Adipose tissue (tissue), 3 donors: ENCODE data around the gene CARD19. TPM values are rescaled to one million over a fixed set of nuclear protein-coding genes. Genes with fewer than 3 reads are reported as not detected.
"Not testable (repeated sequence)": the region's sequence is repeated elsewhere in the genome, so short reads cannot be mapped to it uniquely, and the experiment has no call there.

Source experiments
- H3K27ac ChIP-seq: one replicate; pipeline ENCODE4 v1.5.1; 2013; ENCODE audit warnings: low read depth, low read length
- WGBS, 3 donors: extraction: QIAGEN DNeasy Blood & Tissue Kit; methylation state at CpG; one replicate each; pipeline ENCODE4 v1.1.7; 2013; 5-methylcytosine and 5-hydroxymethylcytosine counted together
- polyA plus RNA-seq, 3 donors: library from polyadenylated mRNA; stranded (reverse); fragments of 200-250 nt; gene quantifications; one replicate each; pipeline ENCODE4 v1.2.3, GENCODE V29; 2013
- donor health status: healthy with polysubstance abuse.
- donor health status: Bipolar disorder and iron deficiency.
- donor health status: healthy.

Gene CARD19
- polyA plus RNA-seq, 3 donors, result 12.5 to 43.7 (median 26.3) TPM

- H3K27ac ChIP-seq, result no peak overlapping the region
- WGBS, 3 donors, result 84 to 91% (median 88%) methylated on average over 13 of the region's 13 CpGs
Measured at GRCh38 chr9:93112864-93113389, 16.9 kb downstream of the CARD19 start.

GRCh38 chr9:93114169-93114983 is 18.4 kb downstream of the CARD19 start:
- H3K27ac ChIP-seq, result peak overlapping the region; percentile 3
- 74 to 85% (median 74%) methylated on average over 17 of the region's 17 CpGs for WGBS, 3 donors

- peak overlapping the region; percentile 3 for H3K27ac ChIP-seq
- WGBS, 3 donors, result 70 to 88% (median 75%) methylated on average over 5 of the region's 5 CpGs
Measured at GRCh38 chr9:93114984-93115335, 18.9 kb downstream of the CARD19 start.

GRCh38 chr9:93115486-93116071 is 19.6 kb downstream of the CARD19 start:
- 23 to 39% (median 29%) methylated on average over 2 to 3 of the region's 3 CpGs for WGBS, 3 donors
- no peak overlapping the region for H3K27ac ChIP-seq

- H3K27ac ChIP-seq, result peak overlapping the region; percentile 14
- WGBS, 3 donors, result 54 to 69% (median 54%) methylated on average over 17 of the region's 17 CpGs
Measured at GRCh38 chr9:93116072-93116961, 20.3 kb downstream of the CARD19 start.

- WGBS, 3 donors, result 92 to 94% (median 94%) methylated on average over 9 of the region's 9 CpGs
- not testable (repeated sequence) for H3K27ac ChIP-seq
Measured at GRCh38 chr9:93117521-93117920, 21.5 kb downstream of the CARD19 start.

GRCh38 chr9:93117924-93118862 is 22.2 kb downstream of the CARD19 start:
- no peak overlapping the region for H3K27ac ChIP-seq
- WGBS, 3 donors, result 91 to 94% (median 94%) methylated on average over 12 of the region's 12 CpGs

- 85 to 91% (median 90%) methylated on average over 12 of the region's 12 CpGs for WGBS, 3 donors
- peak overlapping the region; percentile 69 for H3K27ac ChIP-seq
Measured at GRCh38 chr9:93118863-93119702, 23.1 kb downstream of the CARD19 start.

- peak overlapping the region; percentile 69 for H3K27ac ChIP-seq
- WGBS, 3 donors, result 33 to 64% (median 61%) methylated on average over 4 to 5 of the region's 5 CpGs
Measured at GRCh38 chr9:93119703-93119952, 23.6 kb downstream of the CARD19 start.

- peak overlapping the region; percentile 72 for H3K27ac ChIP-seq
- 33 to 49% (median 34%) methylated on average over 23 of the region's 23 CpGs for WGBS, 3 donors
Measured at GRCh38 chr9:93119953-93120845, 24.2 kb downstream of the CARD19 start.

- peak overlapping the region; percentile 72 for H3K27ac ChIP-seq
- 89 to 92% (median 89%) methylated on average over 11 of the region's 11 CpGs for WGBS, 3 donors
Measured at GRCh38 chr9:93120846-93121315, 24.9 kb downstream of the CARD19 start.

- 88 to 91% (median 91%) methylated on average over 20 of the region's 20 CpGs for WGBS, 3 donors
- H3K27ac ChIP-seq, result no peak overlapping the region
Measured at GRCh38 chr9:93121316-93122241, 25.6 kb downstream of the CARD19 start.

GRCh38 chr9:93122721-93123221 is 26.8 kb downstream of the CARD19 start:
- no peak overlapping the region for H3K27ac ChIP-seq
- WGBS, 3 donors, result 84 to 95% (median 94%) methylated on average over 14 of the region's 14 CpGs

GRCh38 chr9:93123561-93124283 is 27.7 kb downstream of the CARD19 start:
- H3K27ac ChIP-seq, result no peak overlapping the region

More at GRCh38 chr9:93123561-93124283, 27.7 kb downstream of the CARD19 start:
- 80 to 86% (median 83%) methylated on average over 14 of the region's 14 CpGs for WGBS, 3 donors
